Measurements from ENCODE around the gene CERK.

CERK gene

GRCh38 chr22:46731246-46732040, 6.6 kb downstream of the CERK start:
- no peak for DNase-seq

DNA sequence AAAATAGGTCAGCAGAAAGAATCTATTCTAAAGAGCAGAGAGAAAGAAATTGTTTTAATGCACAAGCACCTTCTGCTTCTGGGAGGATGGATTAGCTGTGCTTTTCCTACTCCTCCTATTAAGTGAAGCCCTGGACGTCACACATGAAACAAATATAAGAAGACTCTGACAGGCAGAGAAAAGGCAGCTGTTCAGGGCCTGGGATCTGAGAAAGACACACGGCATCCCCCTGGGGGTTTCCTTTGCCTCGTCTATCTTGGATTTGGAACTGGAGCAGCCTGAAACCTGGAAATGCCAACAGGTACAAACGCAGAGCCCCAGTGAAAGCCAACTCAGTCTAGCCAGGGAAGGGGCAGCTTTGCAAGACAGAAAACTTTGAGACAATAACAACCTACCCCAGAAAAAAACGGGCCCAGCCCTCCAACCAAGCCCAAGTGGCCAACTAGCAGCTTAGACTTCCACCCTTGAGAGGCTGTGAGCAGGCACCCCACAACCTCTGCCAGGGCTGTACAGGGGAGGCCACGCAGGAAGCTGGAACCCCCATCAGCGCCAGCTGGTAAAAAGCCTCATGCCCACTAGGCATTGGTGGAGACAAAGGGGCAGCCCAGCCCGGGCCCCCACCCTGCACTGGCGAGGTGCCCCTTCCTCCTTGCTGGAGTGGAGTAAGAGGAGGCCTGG, 7.3 kb downstream of the CERK start:
- no peak for DNase-seq

GRCh38 chr22:46728470-46728869, 9.6 kb downstream of the CERK start:
- no peak for DNase-seq

GRCh38 chr22:46727813-46728364, 10.2 kb downstream of the CERK start:
- DNase-seq, result no peak

DNA sequence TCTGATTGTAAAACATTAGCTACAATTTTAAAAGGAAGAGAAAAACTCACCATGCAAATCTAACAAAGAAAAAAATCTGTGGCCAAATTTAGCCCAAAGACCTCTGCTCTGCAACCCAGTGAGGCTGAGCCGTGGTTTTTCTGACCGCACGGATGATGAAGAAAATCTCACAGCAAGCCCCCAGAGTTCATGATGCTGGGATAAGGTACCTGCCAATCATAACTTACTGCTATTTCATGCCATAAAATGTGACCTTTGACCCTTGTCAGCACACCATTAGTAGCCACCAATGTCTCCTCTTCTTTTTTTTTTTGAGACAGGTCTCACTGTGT, 11.1 kb downstream of the CERK start:
- no peak for DNase-seq

DNA sequence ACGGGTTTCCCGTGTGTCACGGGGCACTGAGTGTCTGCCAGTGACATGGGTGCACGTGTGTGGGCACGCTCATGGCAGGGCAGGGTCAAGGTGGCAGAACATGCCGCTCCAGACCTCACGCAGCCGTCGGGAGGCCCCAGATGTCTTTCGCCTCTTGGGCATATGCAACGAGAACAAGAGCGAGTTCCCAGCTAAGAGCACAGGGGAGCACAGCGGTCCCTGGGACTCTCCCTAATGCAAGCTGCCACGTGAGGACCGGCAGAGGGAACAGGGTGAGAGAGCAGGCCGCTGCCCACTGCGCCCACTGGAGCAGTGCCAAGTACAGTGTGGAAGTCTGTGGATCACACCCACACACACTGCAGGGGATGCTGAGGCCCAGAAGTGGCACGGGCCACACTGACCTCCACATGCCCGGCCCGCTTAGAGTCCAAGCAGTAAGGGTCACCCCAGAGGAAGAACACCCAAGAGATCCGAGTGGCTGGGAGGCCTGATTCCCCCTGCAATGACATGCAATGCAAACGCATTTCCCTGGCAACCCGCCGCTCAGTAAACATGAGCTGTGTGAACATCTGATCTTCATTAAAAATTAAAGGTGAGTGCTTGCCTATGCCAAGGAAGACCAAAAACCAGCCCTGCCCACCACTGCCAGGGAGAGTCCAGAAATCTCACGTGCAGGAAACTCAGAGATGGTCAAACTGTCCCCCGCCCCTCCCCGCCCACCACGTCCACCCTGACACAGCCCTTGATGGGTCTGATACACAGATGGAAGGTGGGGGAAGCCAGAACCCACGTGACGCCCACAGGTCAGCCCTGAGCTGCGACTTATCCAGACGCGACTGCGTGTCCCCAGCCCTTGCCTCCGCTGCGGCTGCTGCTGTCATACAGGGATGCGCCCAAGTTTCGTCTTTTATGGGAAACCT, 11.7 kb downstream of the CERK start:
- no peak for DNase-seq

DNA sequence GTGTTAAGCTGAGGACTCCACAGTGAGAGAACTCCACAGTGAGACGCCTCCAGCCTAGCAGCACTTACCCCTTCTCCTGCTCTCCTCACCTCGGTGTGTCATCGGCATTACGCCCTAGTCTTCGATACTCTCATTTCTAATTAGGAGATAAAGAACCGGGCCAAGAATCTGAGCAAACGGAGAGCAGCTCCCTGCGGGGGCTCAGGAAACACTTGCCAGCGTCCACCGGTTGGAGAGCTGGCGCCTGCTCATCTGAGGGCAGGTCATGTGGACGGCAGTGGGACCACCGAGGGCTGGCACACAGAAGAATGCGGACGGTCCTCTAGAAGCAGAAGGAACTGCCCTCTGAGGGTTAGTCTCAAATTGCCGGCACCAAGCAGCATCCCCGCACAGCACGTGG, 13.0 kb downstream of the CERK start:
- DNase-seq, result no peak

GRCh38 chr22:46723882-46724281, 14.2 kb downstream of the CERK start:
- no peak for DNase-seq

- peak; percentile 62 for DNase-seq
Observed at GRCh38 chr22:46721501-46722085, 16.5 kb downstream of the CERK start.

- DNase-seq, result no peak
Observed at GRCh38 chr22:46719921-46720320, 18.1 kb downstream of the CERK start.

DNA sequence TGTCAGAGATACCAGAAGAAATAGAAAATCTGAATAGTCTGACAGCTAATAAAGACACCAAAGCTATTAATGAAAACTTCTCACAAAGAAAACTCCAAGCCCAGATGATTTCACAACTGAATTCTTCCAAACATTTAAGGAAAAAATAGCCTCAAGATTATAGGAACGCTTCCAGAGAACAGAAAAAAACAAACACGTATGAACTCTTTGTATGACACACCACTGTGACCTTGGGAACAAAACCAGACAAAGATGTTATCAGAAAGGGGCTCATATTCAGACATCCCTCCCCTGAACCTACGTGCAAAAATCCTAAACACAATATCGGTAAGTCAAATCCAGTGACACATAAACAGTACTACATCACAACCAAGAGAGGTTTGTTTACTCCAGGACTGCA, 23.5 kb downstream of the CERK start:
- no peak for DNase-seq

DNA sequence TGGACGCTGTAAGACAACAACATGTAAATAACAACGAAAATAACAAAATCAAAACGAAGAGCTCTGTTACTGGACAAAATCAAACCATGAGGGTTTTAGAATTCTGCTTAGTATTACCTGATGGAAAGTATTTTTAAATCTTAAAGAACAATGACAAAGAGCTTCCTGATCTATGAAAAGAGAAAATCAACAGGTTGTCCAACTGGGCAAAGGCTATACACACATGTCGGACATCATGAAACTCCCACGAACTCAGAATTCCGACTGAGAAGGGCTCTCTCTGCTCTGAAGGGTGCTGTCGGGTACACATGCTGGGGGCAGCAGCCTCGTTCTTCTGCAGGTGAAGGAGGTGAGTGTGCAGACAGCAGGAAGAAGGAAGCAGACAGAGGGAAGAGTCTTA, 25.8 kb downstream of the CERK start:
- no peak for DNase-seq

DNA sequence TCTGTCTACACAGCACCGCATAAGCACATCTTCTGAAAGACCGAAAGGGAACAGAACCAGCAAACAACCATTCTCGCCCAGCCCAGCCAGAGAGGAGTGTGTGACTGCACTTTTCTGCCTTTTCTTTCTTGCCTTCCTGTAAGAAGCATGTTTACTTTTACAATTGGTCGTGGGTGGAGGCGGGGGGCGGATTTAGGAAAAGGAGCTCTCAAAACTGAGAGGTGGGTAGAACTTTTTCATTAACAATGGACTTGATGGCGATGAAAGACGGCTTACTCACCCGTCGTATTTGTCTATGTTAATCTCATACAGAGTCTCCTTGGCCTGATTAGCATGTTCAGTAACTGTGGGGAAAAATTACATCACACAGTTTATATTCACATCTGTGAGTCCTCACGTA, 27.2 kb downstream of the CERK start:
- no peak for DNase-seq

DNA sequence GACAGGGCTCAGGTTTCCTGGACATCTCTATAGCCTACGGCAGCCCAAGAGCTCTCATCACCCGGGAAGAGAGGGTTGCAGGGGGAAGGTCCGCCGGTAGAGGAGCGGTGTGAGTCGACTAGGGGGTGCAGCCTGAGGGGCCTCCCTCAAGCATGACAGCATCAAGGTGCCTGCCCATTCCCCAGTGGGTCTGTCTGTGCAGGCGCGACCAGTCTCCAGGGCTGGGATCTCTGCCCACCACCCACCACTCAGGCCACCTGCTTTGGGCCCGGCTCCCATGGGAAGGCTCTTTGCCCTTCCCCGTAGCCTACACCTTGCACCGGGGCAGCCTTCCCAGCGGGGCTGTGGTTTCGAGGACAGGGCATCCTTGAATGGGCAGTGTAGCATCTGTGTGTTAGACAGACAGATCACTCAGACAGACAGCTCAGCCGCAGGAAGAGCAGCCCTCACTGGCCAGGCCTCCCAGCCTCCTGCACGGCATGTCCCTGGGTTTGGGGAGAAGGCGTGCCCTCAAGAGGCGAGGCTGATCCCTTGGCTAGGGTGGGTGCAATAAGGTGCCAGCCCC, 29.2 kb downstream of the CERK start:
- no peak for DNase-seq

- DNase-seq, result no peak
Observed at GRCh38 chr22:46707827-46708570, 30.1 kb downstream of the CERK start.

DNA sequence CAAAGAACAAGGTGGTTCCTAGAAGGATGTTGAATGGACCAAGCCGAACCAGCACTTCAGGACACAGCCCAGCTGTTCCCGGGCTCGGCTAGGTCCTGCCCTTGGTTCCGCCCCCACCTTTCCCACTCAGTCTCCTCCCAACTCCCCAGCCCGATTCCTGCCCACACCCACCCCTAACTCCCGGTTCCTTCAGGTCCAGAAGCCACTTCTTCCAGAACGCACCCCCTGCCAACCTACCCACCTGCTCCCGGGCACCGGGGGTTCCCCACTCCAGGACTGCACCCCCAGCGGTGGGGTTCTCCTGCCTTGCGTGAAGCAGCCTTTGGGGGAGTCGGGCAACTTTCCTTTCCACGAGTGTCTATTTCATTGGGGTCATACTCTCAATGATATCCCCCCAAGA, 30.7 kb downstream of the CERK start:
- no peak for DNase-seq

DNA sequence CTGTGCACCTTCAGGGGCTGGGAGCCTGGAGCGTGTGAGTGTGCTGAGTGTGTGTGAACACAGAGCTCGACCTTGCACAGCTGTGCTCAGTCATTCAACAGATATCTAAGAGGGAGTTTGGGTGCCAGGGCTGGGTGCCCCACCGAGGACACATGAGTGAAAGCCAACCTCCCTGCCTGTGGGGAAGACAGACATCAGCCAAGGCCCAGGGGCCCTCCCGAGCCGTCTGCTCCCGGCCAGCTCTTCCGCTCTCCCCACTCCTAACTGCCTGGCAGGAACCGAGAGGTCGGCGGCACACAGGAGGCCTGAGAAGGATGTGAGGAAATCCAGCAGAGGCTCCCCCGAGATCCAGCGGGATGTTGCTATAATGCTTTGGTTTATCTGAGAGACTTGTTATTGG, 32.0 kb downstream of the CERK start:
- DNase-seq, result no peak

GRCh38 chr22:46703996-46704370, 34.1 kb downstream of the CERK start:
- DNase-seq, result no peak

GRCh38 chr22:46703171-46703995, 34.7 kb downstream of the CERK start:
- no peak for DNase-seq

DNA sequence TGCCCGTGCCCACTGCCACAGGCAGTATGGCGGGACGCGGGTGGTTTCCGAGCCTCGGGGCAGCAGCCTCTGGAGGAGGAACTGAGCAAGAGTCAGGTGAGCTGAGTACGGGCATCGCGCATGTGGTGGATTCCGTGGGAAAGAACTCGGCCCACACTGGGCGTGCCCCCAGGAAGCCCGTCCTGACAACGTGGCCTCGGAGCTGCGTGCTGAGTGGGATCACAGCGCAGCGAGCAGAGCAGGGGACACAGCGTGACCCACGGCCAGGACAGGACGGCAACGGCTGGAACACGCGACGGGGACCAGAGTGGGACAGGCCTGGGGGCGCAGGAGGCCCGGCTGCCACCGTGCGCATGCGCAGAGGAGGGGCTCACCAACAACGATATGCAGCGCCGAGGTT, 36.8 kb downstream of the CERK start:
- no peak for DNase-seq

- DNase-seq, result no peak
Observed at GRCh38 chr22:46699091-46699490, 39.0 kb downstream of the CERK start.
